Endothelial cell of umbilical vein (primary cell): ENCODE data around the gene UBA52. TPM values are rescaled to one million over a fixed set of nuclear protein-coding genes. Genes with fewer than 3 reads are reported as not detected.

Experiments used
- BruUV-seq: library from RNA; stranded (reverse); fragments of 400-500 nt; replicated peaks from 2 replicates; lab custom pipeline; 2021; lab: Mats Ljungman, UMichigan
- CTCF ChIA-PET: fragments of 300-600, 350-600 bp; sonication (Branson Sonifier 250); formaldehyde crosslinking; loops from one replicate; lab custom pipeline; 2021; ENCODE audit warnings: antibody characterized with exemption, inconsistent platforms; lab: Charles Lee
- POLR2A ChIA-PET: fragments of 300-600, 350-600 bp; sonication (Branson Sonifier 250); formaldehyde crosslinking; loops from one replicate; lab custom pipeline; 2021; ENCODE audit warnings: antibody characterized with exemption, inconsistent platforms; lab: Charles Lee
- DNase-seq: peaks from one replicate; pipeline ENCODE4 v3.0.0-alpha.2; 2011; ENCODE audit warnings: low read depth, low spot score
- FAIRE-seq: peaks from 2 replicates; lab custom pipeline; 2011; peaks lifted over from hg19 to GRCh38; lab: Jason Lieb, UNC
- H2AFZ ChIP-seq: 2 replicates; pipeline ENCODE4 v1.6.0; 2012; ENCODE audit warnings: low read depth, low read length, control low read depth, inconsistent platforms
- H3K27ac ChIP-seq: 2 replicates; pipeline ENCODE4 v1.5.1; 2011; ENCODE audit warnings: low read depth, mild to moderate bottlenecking, control low read depth, low read length, moderate library complexity; ENCODE audit not compliant: insufficient read depth
- H3K27me3 ChIP-seq, 2 experiments: 2 replicates each; pipeline versions ENCODE4 v1.6.0 to v1.6.1; 2011; ENCODE audit warnings: low read length in 2 of 2, mixed read lengths in 1 of 2; ENCODE audit not compliant: control insufficient read depth in 2 of 2, insufficient read depth in 2 of 2
- H3K36me3 ChIP-seq, 2 experiments: 2 replicates in 1 of 2; 3 replicates in 1 of 2; pipeline ENCODE4 v1.5.1; 2011; ENCODE audit warnings: low read length in 2 of 2, mild to moderate bottlenecking in 1 of 2, moderate library complexity in 1 of 2; ENCODE audit not compliant: control insufficient read depth in 2 of 2, insufficient read depth in 2 of 2; ENCODE audit errors: extremely low read depth in 1 of 2
- H3K4me1 ChIP-seq: 3 replicates; pipeline ENCODE4 v1.5.1; 2011; ENCODE audit warnings: mild to moderate bottlenecking, low read length; ENCODE audit not compliant: control insufficient read depth, insufficient read depth; ENCODE audit errors: extremely low read depth
- H3K4me2 ChIP-seq: 2 replicates; pipeline ENCODE4 v1.6.1; 2011; ENCODE audit warnings: low read length, control low read depth, mixed read lengths; ENCODE audit not compliant: insufficient read depth
- H3K4me3 ChIP-seq, 3 experiments: fragments of 200-600 bp in 1 of 3; sonication (generic), shearing (Covaris generic) in 1 of 3; replicated peaks in 1 of 3; 2 replicates each; pipeline ENCODE4 v1.5.1; 2011 to 2016; ENCODE audit warnings: control low read depth in 3 of 3, low read length in 3 of 3, mild to moderate bottlenecking in 2 of 3, inconsistent platforms in 1 of 3, low read depth in 1 of 3, moderate library complexity in 1 of 3; ENCODE audit not compliant: insufficient read depth in 1 of 3
- H3K79me2 ChIP-seq: 2 replicates; pipeline ENCODE4 v1.6.0; 2012; ENCODE audit warnings: low read length, inconsistent platforms; ENCODE audit not compliant: control insufficient read depth, insufficient read depth
- H3K9ac ChIP-seq: replicated peaks from 2 replicates; pipeline ENCODE3; 2011; ENCODE audit warnings: low read length, control low read depth; ENCODE audit not compliant: insufficient read depth; ENCODE audit errors: extremely low read depth
- H3K9me1 ChIP-seq: replicated peaks from 3 replicates; pipeline ENCODE4 v1.6.0; 2011; ENCODE audit warnings: mild to moderate bottlenecking, low read length; ENCODE audit not compliant: control insufficient read depth, insufficient read depth; ENCODE audit errors: extremely low read depth
- H3K9me3 ChIP-seq: replicated peaks from 2 replicates; pipeline ENCODE4 v1.5.1; 2012; ENCODE audit warnings: low read length, inconsistent platforms; ENCODE audit not compliant: control insufficient read depth, insufficient read depth
- H4K20me1 ChIP-seq: replicated peaks from 2 replicates; pipeline ENCODE3; 2011; ENCODE audit warnings: mild to moderate bottlenecking, low read length; ENCODE audit not compliant: control insufficient read depth, insufficient read depth; ENCODE audit errors: extremely low read depth
- CTCF ChIP-seq, 2 donors: IDR thresholded peaks; 1 replicate in 1 of 2; 2 replicates in 1 of 2; pipeline ENCODE4 v1.5.1; 2011; ENCODE audit warnings: low read length in 2 of 2, mild to moderate bottlenecking in 2 of 2, moderate library complexity in 2 of 2, control low read depth in 1 of 2, inconsistent platforms in 1 of 2, low read depth in 1 of 2; ENCODE audit not compliant: insufficient read depth in 1 of 2; ENCODE audit errors: extremely low read depth in 1 of 2
- EZH2 ChIP-seq: IDR thresholded peaks from 2 replicates; pipeline ENCODE4 v1.6.1; 2012; ENCODE audit warnings: borderline replicate concordance, low read depth, mild to moderate bottlenecking, moderate library complexity, low read length, inconsistent platforms; ENCODE audit not compliant: severe bottlenecking
- FOS ChIP-seq: IDR thresholded peaks from 2 replicates; pipeline ENCODE4 v1.6.1; 2011; ENCODE audit warnings: mild to moderate bottlenecking, low read length, moderate library complexity, borderline replicate concordance; ENCODE audit not compliant: insufficient read depth
- GATA2 ChIP-seq: IDR thresholded peaks from 2 replicates; pipeline ENCODE4 v1.7.0; 2011; ENCODE audit warnings: low read depth, mild to moderate bottlenecking, moderate library complexity, mixed read lengths, low read length; ENCODE audit not compliant: insufficient read length, insufficient read depth
- JUN ChIP-seq: IDR thresholded peaks from 2 replicates; pipeline ENCODE4 v1.6.1; 2011; ENCODE audit warnings: borderline replicate concordance, low read depth; ENCODE audit not compliant: insufficient read length, insufficient read depth
- MYC ChIP-seq: IDR thresholded peaks from one replicate; pipeline ENCODE4 v1.6.1; 2011; ENCODE audit warnings: mild to moderate bottlenecking, low read depth, low read length
- POLR2A ChIP-seq: IDR thresholded peaks from 2 replicates; pipeline ENCODE4 v1.6.1; 2012; ENCODE audit warnings: low read depth, mild to moderate bottlenecking, control low read depth, low read length
- POLR2AphosphoS5 ChIP-seq: IDR thresholded peaks from 2 replicates; pipeline ENCODE4 v1.6.1; 2012; ENCODE audit warnings: low read depth, mild to moderate bottlenecking, control low read depth, low read length, moderate library complexity; ENCODE audit not compliant: insufficient read depth
- dilution Hi-C: fragments of 300-500 bp; cut with MboI; formaldehyde crosslinking; loops from one replicate; pipeline ENCODE4 v1.15.0; 2019; ENCODE audit warnings: low sequenced_read_pairs; ENCODE audit not compliant: extremely low pct_ligation_motif_present
- intact Hi-C: fragments of 100-400 bp; cut with micrococcal nuclease; formaldehyde crosslinking; loops from one replicate; pipeline ENCODE4 v1.10.0; 2022
- polyA plus RNA-seq, 4 experiments: library from polyadenylated mRNA; depleted of rRNA in 3 of 4; stranded (reverse) in 3 of 4; unstranded in 1 of 4; fragments of >200 nt; gene quantifications; 2 replicates each; pipeline versions ENCODE4 v1.2.1 to v1.2.3, GENCODE V29; 2011 to 2012; ENCODE audit warnings: missing spikeins in 1 of 4
- total RNA-seq: library from RNA; stranded (reverse); gene quantifications from 2 replicates; pipeline ENCODE4 v1.2.3, GENCODE V29; 2021
- TF ChIP-seq, protein P1 (sequence below): IDR thresholded peaks from 2 replicates; pipeline ENCODE4 v1.6.1; 2011; ENCODE audit not compliant: insufficient read depth, insufficient read length

Gene UBA52
- total and polyA plus RNA-seq, 2 donors (not counting 3 experiments of a cell fraction or from before 2014, with no cell fraction given): 1,221 to 3,506 TPM

DNA sequence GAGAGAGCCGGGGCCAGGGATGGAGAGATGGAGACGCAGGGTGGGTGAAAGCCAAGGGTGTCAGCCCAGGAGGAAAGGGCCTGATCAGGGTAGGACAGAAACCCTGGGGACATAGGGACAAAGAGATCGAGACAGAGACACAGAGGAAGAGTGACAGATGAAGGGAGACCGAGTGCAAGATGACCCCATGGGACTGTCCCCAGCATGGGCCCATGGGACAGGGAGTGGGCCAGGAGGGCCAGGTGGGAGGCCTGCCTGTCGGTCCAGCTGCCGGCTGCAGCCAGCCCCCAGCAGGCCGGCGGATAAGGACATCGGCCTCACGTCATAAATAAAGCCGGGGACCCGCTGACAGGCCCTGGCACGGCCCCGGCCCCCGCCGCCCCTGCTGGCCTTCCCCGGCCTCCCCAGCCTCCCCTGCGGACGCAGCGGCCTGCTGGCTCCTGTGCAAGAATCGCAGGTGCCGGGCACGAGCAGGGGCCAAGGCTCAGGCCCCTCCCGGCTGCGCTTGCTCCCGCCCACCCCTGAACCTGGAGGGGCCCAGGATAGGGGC is 23.2 kb downstream of the UBA52 start:
- no peak overlapping the region for H3K9ac ChIP-seq
- no peaks in the 10 kb centered on the region for H4K20me1 ChIP-seq
- H3K9me3 ChIP-seq: no peaks in the 10 kb centered on the region
- dilution Hi-C loops: no loop called here
- FAIRE-seq (no peak), DNase-seq (no peak)
- H3K27ac ChIP-seq: no peak overlapping the region
- H2AFZ ChIP-seq: peak overlapping the region; percentile 36
- peaks cover 7% of the 10 kb centered on the region for H3K4me1 ChIP-seq
- no peaks in the 10 kb centered on the region for H3K79me2 ChIP-seq
- peak overlapping the region; percentile 41 for H3K4me2 ChIP-seq
- TF ChIP-seq EZH2 (no peak), POLR2AphosphoS5 (no peak), FOS (no peak)
- H3K9me1 ChIP-seq: no peaks in the 10 kb centered on the region
- ChIA-PET POLR2A (no interaction called here), CTCF (interaction anchor here (0.9 to 4.4 kb wide), 13 partner anchors 20 to 392 kb away, joined by 3 to 65 read pairs (median 6); no protein-coding TSS in a partner anchor)
- H3K4me3 ChIP-seq: no peak overlapping the region
- no peaks in the 10 kb centered on the region for H3K27me3 ChIP-seq
- peaks cover 0 to 2% of the 10 kb centered on the region in 2 experiments for H3K36me3 ChIP-seq
- BruUV-seq: no TSS peak
- intact Hi-C loops: loop anchor here (1.0 kb wide), 4 partner anchors 80 to 324 kb away; partner anchors contain the start of genes COPE and DDX49

DNA sequence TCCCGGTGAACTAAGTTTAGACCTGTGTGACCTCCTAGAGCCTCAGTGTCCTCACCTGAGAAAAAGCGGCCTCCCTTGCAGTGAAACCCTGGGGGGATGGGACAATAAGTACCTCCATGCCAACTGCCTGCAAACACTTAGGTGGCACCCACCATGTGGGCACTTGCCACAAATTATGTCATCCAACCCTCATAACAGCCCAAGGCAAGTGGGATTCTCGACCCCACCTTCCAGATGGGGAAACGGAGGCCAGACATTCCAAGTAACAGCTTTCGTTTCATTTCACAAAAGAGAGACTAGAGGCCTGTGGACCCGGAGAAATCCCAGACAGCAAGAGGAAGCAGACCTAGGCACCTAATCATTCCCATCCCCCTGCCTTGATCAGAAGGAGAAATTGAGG is 23.8 kb downstream of the UBA52 start:
- Histone ChIP-seq H3K4me1 (peaks cover 4% of the 10 kb centered on the region), H3K79me2 (no peaks in the 10 kb centered on the region), H3K9me1 (no peaks in the 10 kb centered on the region), H4K20me1 (no peaks in the 10 kb centered on the region), H3K9ac (no peak overlapping the region), H3K27me3 (no peaks in the 10 kb centered on the region), H3K9me3 (no peaks in the 10 kb centered on the region), H2AFZ (no peak overlapping the region), H3K36me3 (peaks cover 0 to 2% of the 10 kb centered on the region in 2 experiments), H3K4me3 (no peak overlapping the region), H3K27ac (no peak overlapping the region), H3K4me2 (no peak overlapping the region)
- ChIA-PET POLR2A (no interaction called here), CTCF (interaction anchor here (4.4 kb wide), 1 partner anchor 251 kb away, joined by 65 read pairs; no protein-coding TSS in a partner anchor)
- intact Hi-C loops (no loop called here), dilution Hi-C loops (no loop called here)
- BruUV-seq: no TSS peak
- DNase-seq: no peak
- TF ChIP-seq POLR2A (no peak), JUN (no peak), GATA2 (no peak), POLR2AphosphoS5 (no peak), MYC (no peak), FOS (no peak), CTCF (IDR thresholded peaks at IDR 0.05; ENCODE audit: extremely low read depth in 1 of 2, insufficient read depth in 1 of 2, low read depth in 1 of 2, low read length in 2 of 2) (no peak), EZH2 (no peak)
- TF ChIP-seq, protein P1, sequence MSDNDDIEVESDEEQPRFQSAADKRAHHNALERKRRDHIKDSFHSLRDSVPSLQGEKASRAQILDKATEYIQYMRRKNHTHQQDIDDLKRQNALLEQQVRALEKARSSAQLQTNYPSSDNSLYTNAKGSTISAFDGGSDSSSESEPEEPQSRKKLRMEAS: no peak
- no peak for FAIRE-seq
